HEK293 (cell line): ENCODE measurements around the gene LIN7C.

Source experiments
- CTCF ChIA-PET: fragments of 350-600 bp; formaldehyde crosslinking; extraction: SDS; loops from one replicate; lab custom pipeline; 2021; ENCODE audit warnings: antibody characterized with exemption; lab: Yijun Ruan, JAX
- POLR2A ChIA-PET: fragments of 300-600 bp; formaldehyde crosslinking; extraction: SDS; loops from one replicate; lab custom pipeline; 2020; ENCODE audit warnings: antibody characterized with exemption, inconsistent platforms; lab: Yijun Ruan, JAX
- H3K27ac ChIP-seq: fragments of 200-500 bp; sonication (Bioruptor generic); 2 replicates; pipeline ENCODE4 v1.5.1; 2014; ENCODE audit warnings: low read depth, low read length, control low read depth, inconsistent platforms; ENCODE audit errors: extremely low read depth
- H3K36me3 ChIP-seq, 2 experiments: fragments of 200-500 bp in 1 of 2; sonication (Bioruptor generic) in 1 of 2; 1 replicate in 1 of 2; 2 replicates in 1 of 2; pipeline ENCODE4 v1.5.1; 2014 to 2017; ENCODE audit warnings: inconsistent platforms in 2 of 2, low read length in 2 of 2; ENCODE audit not compliant: control insufficient read depth in 2 of 2, insufficient read depth in 1 of 2
- H3K4me1 ChIP-seq: fragments of 200-500 bp; sonication (Bioruptor generic); 2 replicates; pipeline ENCODE4 v1.5.1; 2014; ENCODE audit warnings: mild to moderate bottlenecking, low read length, inconsistent platforms; ENCODE audit not compliant: control insufficient read depth, insufficient read depth
- H3K4me3 ChIP-seq: 2 replicates; pipeline ENCODE4 v1.5.1; 2011; ENCODE audit warnings: low read depth, mild to moderate bottlenecking, control low read depth, low read length, moderate library complexity
- H3K9me3 ChIP-seq: fragments of 200-500 bp; sonication (Bioruptor generic); 2 replicates; pipeline ENCODE4 v1.5.1; 2014; ENCODE audit warnings: low read depth, low read length, inconsistent platforms; ENCODE audit not compliant: control insufficient read depth, insufficient read depth
- EGR2 ChIP-seq: fragments of 450-650 bp; formaldehyde crosslinking; IDR thresholded peaks from 2 replicates; pipeline ENCODE4 v1.5.1; 2016; ENCODE audit warnings: low read depth, missing biosample characterization, missing genetic modification characterization
- GLIS2 ChIP-seq: fragments of 450-650 bp; formaldehyde crosslinking; IDR thresholded peaks from 2 replicates; pipeline ENCODE4 v1.5.1; 2016; ENCODE audit warnings: missing biosample characterization, missing genetic modification characterization
- KLF16 ChIP-seq: fragments of 450-650 bp; formaldehyde crosslinking; IDR thresholded peaks from 2 replicates; pipeline ENCODE4 v1.5.1; 2017; ENCODE audit warnings: missing biosample characterization, missing genetic modification characterization
- PRDM1 ChIP-seq: fragments of 450-650 bp; formaldehyde crosslinking; IDR thresholded peaks from 2 replicates; pipeline ENCODE4; 2016; ENCODE audit warnings: missing biosample characterization, missing genetic modification characterization
- REST ChIP-seq: fragments of 450-650 bp; formaldehyde crosslinking; IDR thresholded peaks from 2 replicates; pipeline ENCODE4 v1.5.1; 2016; ENCODE audit warnings: missing biosample characterization, missing genetic modification characterization
- SP7 ChIP-seq: fragments of 450-650 bp; formaldehyde crosslinking; IDR thresholded peaks from 2 replicates; pipeline ENCODE4 v1.5.1; 2016; ENCODE audit warnings: missing biosample characterization, missing genetic modification characterization
- ZBTB6 ChIP-seq: fragments of 450-650 bp; formaldehyde crosslinking; IDR thresholded peaks from 2 replicates; pipeline ENCODE4 v1.5.1; 2017; ENCODE audit warnings: missing biosample characterization, missing genetic modification characterization
- ZEB2 ChIP-seq: fragments of 450-650 bp; formaldehyde crosslinking; IDR thresholded peaks from 2 replicates; pipeline ENCODE4 v1.5.1; 2016; ENCODE audit warnings: missing biosample characterization, missing genetic modification characterization
- ZFHX2 ChIP-seq: fragments of 450-650 bp; formaldehyde crosslinking; conservative IDR thresholded peaks from 2 replicates; pipeline ENCODE4 v1.5.1; 2016; ENCODE audit warnings: missing biosample characterization, missing genetic modification characterization
- ZNF112 ChIP-seq: fragments of 450-650 bp; formaldehyde crosslinking; IDR thresholded peaks from 2 replicates; pipeline ENCODE4 v1.5.0; 2017; ENCODE audit warnings: missing biosample characterization, missing genetic modification characterization
- ZNF132 ChIP-seq: fragments of 450-650 bp; formaldehyde crosslinking; IDR thresholded peaks from 2 replicates; pipeline ENCODE4 v1.5.1; 2017; ENCODE audit warnings: missing biosample characterization, missing genetic modification characterization, borderline replicate concordance
- ZNF19 ChIP-seq: fragments of 450-650 bp; formaldehyde crosslinking; IDR thresholded peaks from 2 replicates; pipeline ENCODE4; 2016; ENCODE audit warnings: missing biosample characterization, missing genetic modification characterization, low read depth
- ZNF211 ChIP-seq: fragments of 450-650 bp; formaldehyde crosslinking; IDR thresholded peaks from 2 replicates; pipeline ENCODE4 v1.5.1; 2016; ENCODE audit warnings: low read depth, missing biosample characterization, missing genetic modification characterization
- ZNF324 ChIP-seq: fragments of 450-650 bp; formaldehyde crosslinking; IDR thresholded peaks from 2 replicates; pipeline ENCODE4 v1.5.1; 2016; ENCODE audit warnings: missing biosample characterization, missing genetic modification characterization
- ZNF366 ChIP-seq: fragments of 450-650 bp; formaldehyde crosslinking; conservative IDR thresholded peaks from 2 replicates; pipeline ENCODE4 v1.5.1; 2016; ENCODE audit warnings: missing biosample characterization, missing genetic modification characterization
- ZNF48 ChIP-seq: fragments of 450-650 bp; formaldehyde crosslinking; IDR thresholded peaks from 2 replicates; pipeline ENCODE4 v1.5.1; 2016; ENCODE audit warnings: missing biosample characterization, missing genetic modification characterization
- ZNF530 ChIP-seq: fragments of 450-650 bp; formaldehyde crosslinking; IDR thresholded peaks from 2 replicates; pipeline ENCODE4 v1.5.1; 2016; ENCODE audit warnings: low read depth, missing biosample characterization, missing genetic modification characterization
- ZNF585B ChIP-seq: fragments of 450-650 bp; formaldehyde crosslinking; IDR thresholded peaks from 2 replicates; pipeline ENCODE4 v1.5.1; 2016; ENCODE audit warnings: missing biosample characterization, missing genetic modification characterization
- ZNF596 ChIP-seq: fragments of 450-650 bp; IDR thresholded peaks from 2 replicates; pipeline ENCODE4 v1.5.0; 2018; ENCODE audit warnings: missing biosample characterization, mild to moderate bottlenecking, missing genetic modification characterization, moderate library complexity
- ZNF610 ChIP-seq: fragments of 450-650 bp; formaldehyde crosslinking; IDR thresholded peaks from 2 replicates; pipeline ENCODE4 v1.5.1; 2016; ENCODE audit warnings: missing biosample characterization, missing genetic modification characterization, borderline replicate concordance
- ZNF658 ChIP-seq: fragments of 450-650 bp; formaldehyde crosslinking; IDR thresholded peaks from 2 replicates; pipeline ENCODE4; 2016; ENCODE audit warnings: missing biosample characterization, missing genetic modification characterization
- ZNF677 ChIP-seq: fragments of 450-650 bp; IDR thresholded peaks from 2 replicates; pipeline ENCODE4 v1.5.0; 2018; ENCODE audit warnings: missing biosample characterization, mild to moderate bottlenecking, missing genetic modification characterization, moderate library complexity
- ZNF768 ChIP-seq: fragments of 450-650 bp; formaldehyde crosslinking; IDR thresholded peaks from 2 replicates; pipeline ENCODE4 v1.5.1; 2018; ENCODE audit warnings: missing biosample characterization, mild to moderate bottlenecking, missing genetic modification characterization
- ZSCAN16 ChIP-seq: fragments of 450-650 bp; formaldehyde crosslinking; IDR thresholded peaks from 2 replicates; pipeline ENCODE4 v1.5.1; 2016; ENCODE audit warnings: missing biosample characterization, missing genetic modification characterization
- ZSCAN18 ChIP-seq: fragments of 450-650 bp; formaldehyde crosslinking; IDR thresholded peaks from 2 replicates; pipeline ENCODE4 v1.5.1; 2016; ENCODE audit warnings: missing biosample characterization, missing genetic modification characterization
- ZSCAN5A ChIP-seq: fragments of 450-650 bp; formaldehyde crosslinking; IDR thresholded peaks from 2 replicates; pipeline ENCODE4 v1.5.1; 2016; ENCODE audit warnings: missing biosample characterization, missing genetic modification characterization

LIN7C gene

GRCh38 chr11:27555264-27555663 is 48.7 kb upstream of the LIN7C start:
- ChIA-PET CTCF (interaction anchor here (1.2 kb wide), 1 partner anchor 22 kb away, joined by 3 read pairs; no protein-coding TSS in a partner anchor), POLR2A (no interaction called here)
- TF ChIP-seq ZNF132 (tag by site-specific recombination): no peak
- no peak for TF ChIP-seq GLIS2 (tag by site-specific recombination)
- no peak for TF ChIP-seq ZNF324 (tag by site-specific recombination)
- no peak for TF ChIP-seq ZNF366 (tag by site-specific recombination)
- no peak for TF ChIP-seq PRDM1 (tag by site-specific recombination)
- no peak for TF ChIP-seq ZNF19 (tag by site-specific recombination)
- TF ChIP-seq ZNF585B: no peak
- no peak for TF ChIP-seq ZNF48 (tag by site-specific recombination)
- TF ChIP-seq ZNF658 (tag by site-specific recombination): no peak
- TF ChIP-seq ZNF768 (tag by site-specific recombination): no peak
- TF ChIP-seq ZNF610 (tag by site-specific recombination): no peak
- no peak for TF ChIP-seq ZSCAN18 (tag by site-specific recombination)
- TF ChIP-seq ZSCAN5A (tag by site-specific recombination): no peak
- no peak for TF ChIP-seq ZNF677 (tag by site-specific recombination)
- no peak for TF ChIP-seq ZEB2 (tag by site-specific recombination)
- TF ChIP-seq ZSCAN16: no peak
- no peak for TF ChIP-seq ZNF596 (tag by site-specific recombination)
- no peak for TF ChIP-seq KLF16 (tag by site-specific recombination)
- Histone ChIP-seq H3K27ac (no peak overlapping the region), H3K36me3 (no peaks in the 10 kb centered on the region), H3K4me3 (no peak overlapping the region), H3K9me3 (no peaks in the 10 kb centered on the region), H3K4me1 (no peaks in the 10 kb centered on the region)

- no peak overlapping the region for H3K4me3 ChIP-seq
- H3K4me1 ChIP-seq: no peaks in the 10 kb centered on the region
- H3K9me3 ChIP-seq: no peaks in the 10 kb centered on the region
- ChIA-PET POLR2A (no interaction called here), CTCF (no interaction called here)
- H3K27ac ChIP-seq: no peak overlapping the region
- TF ChIP-seq REST (tag by site-specific recombination) (no peak), EGR2 (tag by site-specific recombination) (peak; percentile 48; the same call in 1 of the 2 replicates), ZFHX2 (tag by site-specific recombination) (peak; percentile 76), ZNF211 (tag by site-specific recombination) (no peak), ZBTB6 (tag by site-specific recombination) (no peak), ZNF112 (tag by site-specific recombination) (no peak), ZNF530 (no peak), SP7 (0 out of 2 replicates have a peak, but pooled peaks have one; percentile 19)
- H3K36me3 ChIP-seq: no peaks in the 10 kb centered on the region
Observed at GRCh38 chr11:27553186-27553585, 46.6 kb upstream of the LIN7C start.
